Ovary (tissue), 9 donors: ENCODE data around the gene RPS6KB1. TPM values are rescaled to one million over a fixed set of nuclear protein-coding genes. Genes with fewer than 3 reads are reported as not detected.

ENCODE experiments used
- DNase-seq, 5 donors: peaks; one replicate each; pipeline ENCODE4 v3.0.0-alpha.2; 2019 to 2020
- H3K27ac ChIP-seq, 2 donors: fragments of 200-600 bp; one replicate each; pipeline versions ENCODE4 v1.5.1 to v1.8.0; 2019 to 2022
- H3K27me3 ChIP-seq: fragments of 200-600 bp; one replicate; pipeline ENCODE4 v1.8.0; 2022
- H3K36me3 ChIP-seq: fragments of 200-600 bp; sonication (generic); one replicate; pipeline ENCODE4 v1.5.1; 2019
- H3K4me1 ChIP-seq: one replicate; pipeline ENCODE4 v1.8.1; 2013; ENCODE audit warnings: mild to moderate bottlenecking, moderate library complexity; ENCODE audit not compliant: insufficient read depth
- H3K4me3 ChIP-seq: fragments of 200-600 bp; sonication (generic); one replicate; pipeline ENCODE4 v1.5.1; 2017
- H3K9me3 ChIP-seq, 2 donors: fragments of 200-600 bp in 1 of 2; sonication (generic) in 1 of 2; one replicate each; pipeline versions ENCODE4 v1.5.1 to v1.8.1; 2013 to 2019; ENCODE audit warnings: mild to moderate bottlenecking in 1 of 2, moderate library complexity in 1 of 2
- EP300 ChIP-seq: sonication (generic); formaldehyde crosslinking; IDR thresholded peaks from one replicate; pipeline ENCODE4 v1.6.1; 2017; ENCODE audit warnings: antibody characterized with exemption
- POLR2A ChIP-seq: fragments of 450-650 bp; IDR thresholded peaks from one replicate; pipeline ENCODE4 v1.6.1; 2017; ENCODE audit warnings: antibody characterized with exemption, mild to moderate bottlenecking, moderate library complexity
- WGBS, 3 donors: extraction: QIAGEN DNeasy Blood & Tissue Kit in 1 of 3; methylation state at CpG; one replicate each; pipeline versions ENCODE4 v1.1.5 to v1.1.7; 2013 to 2017; 5-methylcytosine and 5-hydroxymethylcytosine counted together
- intact Hi-C, 4 donors: fragments of 100-400 bp; cut with DNase I; formaldehyde crosslinking; loops; one replicate each; pipeline versions ENCODE4 v1.11.0 to v1.15.1; 2022 to 2023
- polyA plus RNA-seq, 2 donors: library from polyadenylated mRNA; stranded (reverse); fragments of 200-250 nt in 1 of 2; fragments of 350-450 nt in 1 of 2; fragmentation: Illumina TruSeq in 1 of 2; extraction: RNeasy Lipid Tissue Mini Kit (QIAGEN cat#74804) in 1 of 2; gene quantifications; one replicate each; pipeline ENCODE4 v1.2.3, GENCODE V29; 2013 to 2014
- total RNA-seq, 7 donors: library from RNA; depleted of rRNA in 2 of 7; stranded (reverse); fragments of >200 nt in 2 of 7; fragmentation: NEBNext Ultra II Directional in 3 of 7; extraction: Animal tissue kit (Norgen Biotek cat#: 25700) in 3 of 7; gene quantifications; one replicate each; pipeline versions ENCODE4 v1.1.0 to v1.2.4, GENCODE V29; 2016 to 2023
- TF ChIP-seq, protein P1 (sequence below), 3 donors: fragments of 450-650 bp in 2 of 3; fragments of 200-600 bp in 1 of 3; IDR thresholded peaks; one replicate each; pipeline versions ENCODE4 v1.5.1 to v1.8.0; 2016 to 2022; ENCODE audit warnings: antibody characterized with exemption in 3 of 3, mild to moderate bottlenecking in 1 of 3
- donor health status: DM: no; HTN: no; CAD: no; lungs with moderate emphysema.
- donor health status: DM: no; HTN: no; CAD: no.
- donor health status: Bipolar disorder and iron deficiency.
- donor health status: DM: yes; HTN: yes; CAD: no.
- donor health status: DM: no; HTN: no; CAD: no.
- donor health status: DM: yes; HTN: yes; CAD: no.

The RPS6KB1 gene
- total and polyA plus RNA-seq, 9 donors: 14.8 to 46.2 (median 40.7) TPM

DNA sequence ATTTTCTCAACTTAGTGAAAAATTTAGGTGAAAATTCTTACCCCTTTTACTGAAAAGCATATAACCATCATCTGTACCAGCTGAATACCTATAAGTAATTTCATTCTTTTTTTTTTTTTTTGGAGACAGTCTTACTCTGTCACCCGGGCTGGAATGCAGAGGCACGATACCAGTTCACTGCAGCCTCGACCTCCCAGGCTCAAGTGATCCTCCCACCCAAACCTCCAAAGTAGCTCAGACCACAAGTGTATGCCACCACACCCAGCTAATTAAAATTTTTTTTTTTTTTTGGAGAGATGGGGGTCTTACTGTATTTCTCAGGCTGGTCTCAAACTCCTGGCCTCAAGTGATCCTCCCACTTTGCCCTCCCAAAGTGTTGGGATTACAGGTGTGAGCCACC lies 34.0 kb upstream of the RPS6KB1 start:
- intact Hi-C loops: no loop called here
- Histone ChIP-seq H3K36me3 (no peaks in the 10 kb centered on the region), H3K27ac (no peak overlapping the region), H3K9me3 (no peaks in the 10 kb centered on the region), H3K27me3 (no peaks in the 10 kb centered on the region), H3K4me1 (no peaks in the 10 kb centered on the region), H3K4me3 (no peak overlapping the region)
- no peak for DNase-seq
- TF ChIP-seq POLR2A (no peak), EP300 (no peak)
- TF ChIP-seq, protein P1, sequence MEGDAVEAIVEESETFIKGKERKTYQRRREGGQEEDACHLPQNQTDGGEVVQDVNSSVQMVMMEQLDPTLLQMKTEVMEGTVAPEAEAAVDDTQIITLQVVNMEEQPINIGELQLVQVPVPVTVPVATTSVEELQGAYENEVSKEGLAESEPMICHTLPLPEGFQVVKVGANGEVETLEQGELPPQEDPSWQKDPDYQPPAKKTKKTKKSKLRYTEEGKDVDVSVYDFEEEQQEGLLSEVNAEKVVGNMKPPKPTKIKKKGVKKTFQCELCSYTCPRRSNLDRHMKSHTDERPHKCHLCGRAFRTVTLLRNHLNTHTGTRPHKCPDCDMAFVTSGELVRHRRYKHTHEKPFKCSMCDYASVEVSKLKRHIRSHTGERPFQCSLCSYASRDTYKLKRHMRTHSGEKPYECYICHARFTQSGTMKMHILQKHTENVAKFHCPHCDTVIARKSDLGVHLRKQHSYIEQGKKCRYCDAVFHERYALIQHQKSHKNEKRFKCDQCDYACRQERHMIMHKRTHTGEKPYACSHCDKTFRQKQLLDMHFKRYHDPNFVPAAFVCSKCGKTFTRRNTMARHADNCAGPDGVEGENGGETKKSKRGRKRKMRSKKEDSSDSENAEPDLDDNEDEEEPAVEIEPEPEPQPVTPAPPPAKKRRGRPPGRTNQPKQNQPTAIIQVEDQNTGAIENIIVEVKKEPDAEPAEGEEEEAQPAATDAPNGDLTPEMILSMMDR (IDR thresholded peaks at IDR 0.05): no peak
- WGBS, 3 donors: 26 to 38% (median 35%) methylated on average over 3 of the region's 3 CpGs

DNA sequence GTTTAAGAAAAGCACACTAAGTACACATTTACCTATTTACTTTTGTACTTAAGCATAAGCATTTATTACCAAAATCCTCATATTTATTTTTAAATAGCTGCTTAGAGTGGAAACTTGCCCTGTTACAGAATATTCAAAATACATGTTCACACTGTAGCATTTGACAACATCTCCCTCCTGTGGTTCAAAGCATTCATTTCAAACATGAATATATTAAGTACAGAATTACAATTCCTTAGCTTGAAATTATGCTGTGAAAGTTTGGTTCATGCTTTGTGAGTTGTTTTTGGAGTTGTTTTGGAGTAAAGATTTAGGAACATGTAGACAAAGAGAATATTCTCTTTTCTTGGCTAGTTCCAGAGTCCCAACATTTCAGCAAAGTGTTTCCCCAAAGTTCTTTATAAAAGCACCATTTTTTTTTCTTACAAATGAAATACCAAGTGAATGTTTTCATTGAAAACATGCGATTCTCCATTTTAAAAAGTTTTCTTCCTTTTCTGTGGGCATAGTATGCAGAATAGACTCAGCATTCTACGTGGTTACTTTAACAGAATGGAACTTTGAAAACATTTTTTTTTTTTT lies 33.4 kb upstream of the RPS6KB1 start:
- 33 to 63% (median 57%) methylated on average over 2 of the region's 2 CpGs for WGBS, 3 donors
- intact Hi-C loops: loop anchor here in 2 of 4 donors (2.0 to 5.0 kb wide), 2 partner anchors 112 to 115 kb away; no protein-coding TSS in a partner anchor

DNA sequence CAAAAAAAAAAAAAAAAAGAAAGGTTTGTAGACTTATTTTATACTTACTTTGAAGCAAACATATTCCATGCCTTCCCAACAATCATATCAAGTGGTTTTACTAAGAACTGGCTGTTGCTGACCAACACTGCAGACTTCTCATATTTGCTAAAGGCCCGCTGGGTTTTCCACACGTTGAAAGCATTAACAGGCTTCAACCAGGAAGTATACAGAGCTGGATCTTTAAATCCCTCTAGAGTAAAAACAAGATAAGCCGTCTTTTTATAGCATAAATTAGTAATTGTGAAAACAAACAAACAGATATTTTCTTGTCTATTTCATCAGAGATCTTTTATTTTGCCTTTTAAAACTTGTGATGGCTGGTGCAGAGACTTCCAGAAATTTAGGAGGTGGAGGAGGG lies 29.3 kb upstream of the RPS6KB1 start:
- intact Hi-C loops: loop anchor here in 1 of 4 donors (5.0 kb wide), 1 partner anchor 116 kb away; no protein-coding TSS in a partner anchor
- Histone ChIP-seq H3K9me3 (no peaks in the 10 kb centered on the region), H3K27me3 (no peaks in the 10 kb centered on the region), H3K36me3 (no peaks in the 10 kb centered on the region), H3K4me1 (no peaks in the 10 kb centered on the region), H3K27ac (no peak overlapping the region), H3K4me3 (no peak overlapping the region)
- 69 to 83% (median 76%) methylated on average over 3 of the region's 3 CpGs for WGBS, 3 donors
- DNase-seq: no peak
- TF ChIP-seq, protein P1 (IDR thresholded peaks at IDR 0.05): no peak
- TF ChIP-seq POLR2A: no peak
- TF ChIP-seq EP300: no peak

More for the DNA sequence above, 33.4 kb upstream of the RPS6KB1 start:
- Histone ChIP-seq H3K9me3 (no peaks in the 10 kb centered on the region), H3K4me3 (no peak overlapping the region), H3K36me3 (no peaks in the 10 kb centered on the region), H3K27me3 (no peaks in the 10 kb centered on the region), H3K27ac (no peak overlapping the region), H3K4me1 (no peaks in the 10 kb centered on the region)
- no peak for DNase-seq
- TF ChIP-seq EP300 (no peak), POLR2A (no peak)
- TF ChIP-seq, protein P1 (IDR thresholded peaks at IDR 0.05): peak; percentile 36 to 74 (median 66)

DNA sequence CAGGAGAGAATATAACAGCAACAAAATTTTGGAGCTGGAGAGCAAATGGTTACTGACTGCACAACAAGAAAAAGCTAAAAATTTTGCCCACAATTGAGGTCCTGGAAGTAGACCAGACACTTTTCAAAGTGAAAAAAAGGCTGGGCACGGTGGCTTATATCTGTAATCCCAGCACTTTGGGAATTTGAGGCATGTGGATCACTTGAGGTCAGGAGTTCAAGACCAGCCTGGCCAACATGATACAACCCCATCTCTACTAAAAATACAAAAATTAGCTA lies 23.0 kb upstream of the RPS6KB1 start:
- Histone ChIP-seq H3K36me3 (no peaks in the 10 kb centered on the region), H3K27me3 (no peaks in the 10 kb centered on the region), H3K4me3 (no peak overlapping the region), H3K9me3 (no peaks in the 10 kb centered on the region), H3K27ac (no peak overlapping the region), H3K4me1 (no peaks in the 10 kb centered on the region)
- 16 to 21% (median 17%) methylated on average over 1 of the region's 1 CpG for WGBS, 3 donors
- no peak for DNase-seq
- intact Hi-C loops: loop anchor here in 1 of 4 donors (5.0 kb wide), 1 partner anchor 128 kb away; no protein-coding TSS in a partner anchor
- TF ChIP-seq, protein P1 (IDR thresholded peaks at IDR 0.05): no peak
- TF ChIP-seq EP300: no peak
- TF ChIP-seq POLR2A: no peak
